ENCODE data around the gene GRK5.

Gene GRK5

DNA sequence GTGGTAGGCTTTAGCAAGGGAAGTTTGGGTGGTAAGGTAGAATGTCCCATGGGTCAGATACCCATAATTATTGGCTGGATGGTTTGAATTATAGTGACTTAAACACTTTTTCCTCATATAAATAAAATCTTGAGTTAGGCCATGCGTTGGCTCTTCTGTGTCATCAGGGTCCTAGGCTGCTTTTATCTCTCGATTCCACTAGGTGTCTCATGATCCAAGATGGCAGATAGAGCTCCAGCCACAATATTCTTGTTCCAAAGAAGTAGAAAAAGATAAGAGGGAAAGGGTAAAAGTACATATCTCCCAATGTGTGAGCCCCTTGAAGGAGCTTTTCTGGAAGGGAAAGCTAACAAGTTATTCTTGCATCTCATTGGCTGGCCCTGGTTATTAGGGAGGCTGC, 144.7 kb downstream of the GRK5 start:
- 93% methylated on average over 2 of the region's 2 CpGs; no CpG with 5 or more reads in 1 of the 2 experiments for WGBS, 2 experiments (ENCODE audit: insufficient coverage in 2 of 2)

DNA sequence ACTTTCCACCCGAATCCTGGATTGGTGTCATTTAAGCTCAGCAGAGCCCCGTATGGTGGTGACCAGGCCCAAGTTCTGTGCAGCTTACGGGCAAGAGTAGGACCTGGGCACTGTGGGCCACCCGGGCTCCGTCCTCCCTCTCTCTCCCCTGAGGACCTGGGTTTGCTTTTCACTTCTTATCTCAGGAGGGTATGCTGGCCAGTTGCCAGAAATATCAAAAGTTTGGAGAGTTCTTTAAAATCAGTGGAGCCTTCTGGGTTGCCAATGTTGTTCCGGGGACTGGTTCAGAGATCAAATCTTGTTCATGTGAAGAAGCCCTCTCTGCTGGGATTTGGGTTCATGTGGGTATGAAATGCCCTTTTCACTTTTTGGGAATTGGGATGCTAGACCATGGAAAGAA, 145.4 kb downstream of the GRK5 start:
- Histone ChIP-seq H3K4me1 (ENCODE audit: control insufficient read depth, insufficient read depth, low read length, poor library complexity, severe bottlenecking) (no peaks in the 10 kb centered on the region), H3K4me3 (ENCODE audit: extremely low read depth, insufficient read depth, low read length, poor library complexity, severe bottlenecking) (no peak overlapping the region), H3K36me3 (ENCODE audit: control insufficient read depth, insufficient read depth, low read length) (no peaks in the 10 kb centered on the region), H3K27ac (ENCODE audit: low read depth, low read length, severe bottlenecking) (no peak overlapping the region), H3K9me3 (ENCODE audit: control insufficient read depth, low read length) (peaks cover 26% of the 10 kb centered on the region)
- WGBS, 2 experiments (ENCODE audit: insufficient coverage in 2 of 2) = 95 to 97% methylated on average over 3 to 4 of the region's 6 CpGs

More for the DNA sequence above, 144.7 kb downstream of the GRK5 start:
- Histone ChIP-seq H3K9me3 (ENCODE audit: control insufficient read depth, low read length) (peaks cover 26% of the 10 kb centered on the region), H3K4me1 (ENCODE audit: control insufficient read depth, insufficient read depth, low read length, poor library complexity, severe bottlenecking) (no peaks in the 10 kb centered on the region), H3K27ac (ENCODE audit: low read depth, low read length, severe bottlenecking) (no peak overlapping the region), H3K36me3 (ENCODE audit: control insufficient read depth, insufficient read depth, low read length) (no peaks in the 10 kb centered on the region), H3K4me3 (ENCODE audit: extremely low read depth, insufficient read depth, low read length, poor library complexity, severe bottlenecking) (no peak overlapping the region)

DNA sequence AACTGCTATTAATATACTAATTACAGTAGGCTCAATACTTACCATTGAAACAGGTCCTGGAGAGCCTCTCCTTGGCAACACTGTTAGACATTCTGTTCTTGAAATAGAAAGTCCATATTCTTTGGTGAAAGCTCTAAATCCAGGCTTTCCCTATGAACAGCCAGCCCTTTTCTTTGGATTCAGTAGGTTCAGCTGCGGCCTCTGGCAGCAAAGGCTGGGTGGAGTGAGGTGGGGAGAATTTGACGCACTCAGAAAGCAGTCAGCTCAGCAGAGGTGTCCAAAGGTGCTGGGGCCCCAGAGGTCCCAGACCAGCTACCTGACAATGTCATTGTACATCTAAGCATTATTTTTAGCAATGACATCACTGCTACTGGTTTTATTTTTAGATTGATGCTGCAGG, 146.1 kb downstream of the GRK5 start:
- Histone ChIP-seq H3K36me3 (ENCODE audit: control insufficient read depth, insufficient read depth, low read length) (no peaks in the 10 kb centered on the region), H3K9me3 (ENCODE audit: control insufficient read depth, low read length) (peaks cover 26% of the 10 kb centered on the region), H3K27ac (ENCODE audit: low read depth, low read length, severe bottlenecking) (no peak overlapping the region), H3K4me1 (ENCODE audit: control insufficient read depth, insufficient read depth, low read length, poor library complexity, severe bottlenecking) (no peaks in the 10 kb centered on the region), H3K4me3 (ENCODE audit: extremely low read depth, insufficient read depth, low read length, poor library complexity, severe bottlenecking) (no peak overlapping the region)
- WGBS, 2 experiments (ENCODE audit: insufficient coverage in 2 of 2) = 100% methylated on average over 1 of the region's 2 CpGs; no CpG with 5 or more reads in 1 of the 2 experiments

DNA sequence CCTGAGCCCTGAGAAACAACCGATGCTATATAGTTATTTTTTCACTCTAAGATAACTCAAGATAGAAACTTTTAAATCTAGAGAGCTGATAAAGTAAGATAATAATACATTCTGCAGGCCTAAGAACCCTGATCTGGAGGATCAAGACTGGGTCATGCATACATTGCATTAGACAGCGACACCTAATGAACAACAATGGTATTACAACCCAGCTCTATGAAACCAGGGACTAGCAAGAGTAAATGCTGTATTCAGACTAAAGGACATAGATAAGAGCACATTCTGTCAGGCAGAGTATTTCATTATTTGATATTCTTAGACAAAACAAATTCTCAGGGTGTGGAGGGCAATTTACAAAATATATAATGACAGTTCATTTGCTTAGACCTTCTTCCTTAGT, 148.6 kb downstream of the GRK5 start:
- Histone ChIP-seq H3K27ac (ENCODE audit: low read depth, low read length, severe bottlenecking) (no peak overlapping the region), H3K4me1 (ENCODE audit: control insufficient read depth, insufficient read depth, low read length, poor library complexity, severe bottlenecking) (no peaks in the 10 kb centered on the region), H3K9me3 (ENCODE audit: control insufficient read depth, low read length) (peaks cover 23% of the 10 kb centered on the region), H3K4me3 (ENCODE audit: extremely low read depth, insufficient read depth, low read length, poor library complexity, severe bottlenecking) (no peak overlapping the region), H3K36me3 (ENCODE audit: control insufficient read depth, insufficient read depth, low read length) (no peaks in the 10 kb centered on the region)
- WGBS, 2 experiments (ENCODE audit: insufficient coverage in 2 of 2) = no CpG with 5 or more reads among the region's 2 CpGs

DNA sequence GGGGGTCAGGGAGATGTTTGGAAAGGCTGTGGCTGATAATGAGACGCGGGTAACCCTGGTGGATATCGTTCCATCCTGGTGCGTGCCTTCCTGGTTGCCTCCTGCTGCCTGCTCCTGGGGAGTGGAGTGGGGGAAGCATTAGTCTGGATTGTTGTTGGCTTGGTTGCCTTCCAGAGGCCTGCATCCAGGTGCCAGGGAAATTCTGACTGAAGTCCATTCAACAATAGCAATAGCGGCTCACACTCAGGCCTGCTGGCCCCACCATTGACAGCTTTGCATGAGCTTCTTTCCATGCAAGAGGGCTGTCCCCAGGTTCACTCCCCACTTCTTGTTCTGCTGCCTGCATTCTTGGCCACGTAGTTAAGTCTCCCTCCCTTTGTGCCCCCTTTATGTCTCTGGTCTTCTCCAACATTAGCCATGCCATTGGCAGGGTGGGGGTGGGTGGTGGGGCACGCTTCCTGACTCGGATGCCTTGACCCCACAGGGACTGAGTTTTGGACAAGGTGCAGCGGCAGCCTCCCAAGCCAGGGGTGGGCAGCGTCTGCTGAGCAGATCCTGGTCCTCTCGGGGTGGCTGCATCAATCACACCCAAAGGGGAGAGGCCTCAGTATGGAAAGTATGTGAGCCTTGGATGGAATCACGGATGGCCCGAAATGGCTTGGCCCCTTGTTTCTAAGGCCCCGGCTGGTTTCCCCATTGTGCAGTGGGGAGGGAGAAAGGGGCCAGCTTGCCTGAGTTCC, 150.2 kb downstream of the GRK5 start:
- Histone ChIP-seq H3K4me1 (ENCODE audit: control insufficient read depth, insufficient read depth, low read length, poor library complexity, severe bottlenecking) (no peaks in the 10 kb centered on the region), H3K9me3 (ENCODE audit: control insufficient read depth, low read length) (peaks cover 14% of the 10 kb centered on the region), H3K27ac (ENCODE audit: low read depth, low read length, severe bottlenecking) (no peak overlapping the region), H3K4me3 (ENCODE audit: extremely low read depth, insufficient read depth, low read length, poor library complexity, severe bottlenecking) (no peak overlapping the region), H3K36me3 (ENCODE audit: control insufficient read depth, insufficient read depth, low read length) (no peaks in the 10 kb centered on the region)
- 90 to 95% methylated on average over 8 to 13 of the region's 14 CpGs for WGBS, 2 experiments (ENCODE audit: insufficient coverage in 2 of 2)

DNA sequence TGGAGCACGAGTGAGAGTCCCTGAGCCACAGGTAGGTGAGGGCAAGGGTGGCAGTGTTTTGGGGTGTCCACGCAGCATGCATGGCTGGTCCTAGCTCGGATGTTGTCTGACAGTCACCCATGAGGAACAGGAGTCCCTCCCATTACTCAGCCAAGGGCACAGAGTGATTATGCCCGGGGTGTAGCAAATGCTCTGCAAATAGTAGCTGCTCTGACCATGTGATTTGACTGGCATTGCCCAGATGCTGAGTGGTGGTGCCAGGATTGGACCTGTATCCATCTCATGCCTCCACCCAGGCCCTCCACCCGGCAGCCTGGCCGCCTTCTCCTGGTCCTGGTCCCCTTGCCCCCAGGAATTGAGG, 150.8 kb downstream of the GRK5 start:
- no peaks in the 10 kb centered on the region for H3K4me1 ChIP-seq (ENCODE audit: control insufficient read depth, insufficient read depth, low read length, poor library complexity, severe bottlenecking)
- H3K27ac ChIP-seq (ENCODE audit: low read depth, low read length, severe bottlenecking) = no peak overlapping the region
- no peaks in the 10 kb centered on the region for H3K36me3 ChIP-seq (ENCODE audit: control insufficient read depth, insufficient read depth, low read length)
- peaks cover 14% of the 10 kb centered on the region for H3K9me3 ChIP-seq (ENCODE audit: control insufficient read depth, low read length)
- H3K4me3 ChIP-seq (ENCODE audit: extremely low read depth, insufficient read depth, low read length, poor library complexity, severe bottlenecking) = no peak overlapping the region
- WGBS, 2 experiments (ENCODE audit: insufficient coverage in 2 of 2) = 93 to 96% methylated on average over 6 of the region's 6 CpGs

DNA sequence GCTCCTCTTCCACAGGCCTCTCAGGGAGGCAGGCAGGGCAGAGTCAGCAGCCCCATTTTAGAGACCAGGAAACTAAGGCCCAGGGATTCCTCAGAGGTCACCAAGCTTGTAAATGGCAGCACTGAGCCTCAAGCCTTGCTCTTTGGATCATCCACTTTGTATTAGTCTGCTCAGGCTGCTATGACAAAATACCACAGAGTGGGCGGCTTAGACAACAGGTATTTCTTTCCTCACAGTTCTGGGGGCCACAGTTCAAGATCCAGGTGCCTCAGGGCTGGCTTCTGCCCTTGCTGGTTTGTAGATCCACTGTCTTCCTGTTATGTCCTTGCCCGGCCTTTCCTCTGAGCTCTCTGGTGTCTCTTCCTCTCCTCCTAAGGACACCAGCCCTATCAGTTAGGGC, 151.2 kb downstream of the GRK5 start:
- H3K4me3 ChIP-seq (ENCODE audit: extremely low read depth, insufficient read depth, low read length, poor library complexity, severe bottlenecking) = no peak overlapping the region
- H3K9me3 ChIP-seq (ENCODE audit: control insufficient read depth, low read length) = peaks cover 14% of the 10 kb centered on the region
- H3K27ac ChIP-seq (ENCODE audit: low read depth, low read length, severe bottlenecking) = no peak overlapping the region
- no peaks in the 10 kb centered on the region for H3K36me3 ChIP-seq (ENCODE audit: control insufficient read depth, insufficient read depth, low read length)
- no peaks in the 10 kb centered on the region for H3K4me1 ChIP-seq (ENCODE audit: control insufficient read depth, insufficient read depth, low read length, poor library complexity, severe bottlenecking)
- WGBS, 2 experiments (ENCODE audit: insufficient coverage in 2 of 2) = 85 to 93% methylated on average over 2 of the region's 2 CpGs

DNA sequence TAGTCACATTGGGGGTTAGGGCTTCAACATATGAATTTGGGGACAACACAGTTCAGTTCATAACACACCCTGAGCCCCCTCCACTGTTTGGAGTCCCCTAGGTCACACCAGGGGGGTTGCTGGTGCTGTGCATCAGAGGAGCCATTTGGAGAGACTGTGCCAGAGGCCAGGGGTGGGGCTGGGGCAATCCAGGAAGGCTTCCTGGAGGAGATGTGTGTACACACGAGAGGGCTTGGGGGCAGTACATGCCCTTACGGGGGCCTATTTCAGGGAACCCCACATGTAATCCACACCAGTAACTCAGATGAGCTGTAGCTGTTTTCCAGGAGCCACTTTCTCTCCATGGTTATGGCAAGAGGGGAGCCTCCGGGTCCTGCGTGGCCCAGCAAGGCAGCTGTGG, 151.7 kb downstream of the GRK5 start:
- no peaks in the 10 kb centered on the region for H3K36me3 ChIP-seq (ENCODE audit: control insufficient read depth, insufficient read depth, low read length)
- H3K9me3 ChIP-seq (ENCODE audit: control insufficient read depth, low read length) = peaks cover 14% of the 10 kb centered on the region
- WGBS, 2 experiments (ENCODE audit: insufficient coverage in 2 of 2) = 90 to 96% methylated on average over 3 to 4 of the region's 4 CpGs
- no peaks in the 10 kb centered on the region for H3K4me1 ChIP-seq (ENCODE audit: control insufficient read depth, insufficient read depth, low read length, poor library complexity, severe bottlenecking)
- H3K4me3 ChIP-seq (ENCODE audit: extremely low read depth, insufficient read depth, low read length, poor library complexity, severe bottlenecking) = no peak overlapping the region
- H3K27ac ChIP-seq (ENCODE audit: low read depth, low read length, severe bottlenecking) = no peak overlapping the region

DNA sequence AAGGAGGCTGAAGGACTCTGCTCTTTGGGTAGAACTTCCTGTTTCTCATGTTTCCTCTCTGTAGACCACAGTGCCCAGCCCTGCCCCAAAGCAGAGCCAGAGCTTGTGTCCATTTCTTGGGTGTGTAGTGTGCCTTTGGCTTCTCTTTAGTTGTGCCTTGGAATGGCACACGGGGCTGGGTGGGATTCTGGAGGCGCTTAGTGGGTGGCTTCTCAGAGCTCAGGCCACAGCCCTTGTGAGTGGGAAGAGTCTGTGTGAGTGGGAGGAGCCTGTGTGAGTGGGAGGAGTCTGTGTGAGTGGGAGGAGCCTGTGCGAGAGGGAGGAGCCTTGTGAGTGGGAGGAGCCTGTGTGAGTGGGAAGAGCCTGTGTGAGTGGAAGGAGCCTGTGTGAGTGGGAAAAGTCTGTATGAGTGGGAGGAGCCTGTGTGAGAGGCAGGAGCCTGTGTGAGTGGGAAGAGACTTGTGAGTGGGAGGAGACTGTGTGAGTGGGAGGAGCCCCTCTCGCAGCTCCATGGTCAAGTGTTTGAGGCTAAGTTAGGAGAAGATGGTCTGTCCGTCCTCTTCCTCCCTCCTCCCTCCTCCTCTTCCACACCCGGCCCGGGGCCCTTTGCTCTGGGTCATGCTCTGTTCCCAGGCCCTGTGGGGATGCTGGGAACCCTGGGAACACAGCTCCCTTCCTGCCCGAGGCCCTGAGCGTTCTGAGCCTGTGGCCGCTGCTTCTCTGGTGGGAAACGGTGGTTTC, 153.0 kb downstream of the GRK5 start:
- Histone ChIP-seq H3K4me3 (ENCODE audit: extremely low read depth, insufficient read depth, low read length, poor library complexity, severe bottlenecking) (no peak overlapping the region), H3K9me3 (ENCODE audit: control insufficient read depth, low read length) (peaks cover 14% of the 10 kb centered on the region), H3K27ac (ENCODE audit: low read depth, low read length, severe bottlenecking) (no peak overlapping the region), H3K36me3 (ENCODE audit: control insufficient read depth, insufficient read depth, low read length) (no peaks in the 10 kb centered on the region), H3K4me1 (ENCODE audit: control insufficient read depth, insufficient read depth, low read length, poor library complexity, severe bottlenecking) (no peaks in the 10 kb centered on the region)
- 86 to 100% methylated on average over 6 to 10 of the region's 11 CpGs for WGBS, 2 experiments (ENCODE audit: insufficient coverage in 2 of 2)

DNA sequence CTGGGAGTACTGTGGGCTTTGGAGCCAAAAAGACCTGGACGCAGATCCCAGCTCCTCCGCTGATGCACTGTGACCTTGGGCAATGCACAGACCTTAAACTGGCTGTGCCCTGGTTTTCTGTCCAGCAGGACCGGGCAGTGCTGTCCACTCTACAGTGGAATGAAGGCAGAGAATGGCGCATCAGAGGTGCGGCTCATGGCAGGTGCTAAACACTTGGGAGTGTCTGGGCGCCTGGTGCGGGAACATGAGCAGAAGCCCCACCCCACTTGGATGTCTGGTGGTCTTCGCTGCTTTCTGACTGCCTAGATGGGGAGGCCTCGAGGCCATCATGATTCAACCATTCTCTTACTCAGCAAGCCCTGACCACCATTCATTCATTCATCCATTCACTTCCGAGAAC, 153.7 kb downstream of the GRK5 start:
- WGBS, 2 experiments (ENCODE audit: insufficient coverage in 2 of 2) = 93 to 97% methylated on average over 8 to 9 of the region's 10 CpGs
- no peaks in the 10 kb centered on the region for H3K4me1 ChIP-seq (ENCODE audit: control insufficient read depth, insufficient read depth, low read length, poor library complexity, severe bottlenecking)
- no peak overlapping the region for H3K4me3 ChIP-seq (ENCODE audit: extremely low read depth, insufficient read depth, low read length, poor library complexity, severe bottlenecking)
- H3K9me3 ChIP-seq (ENCODE audit: control insufficient read depth, low read length) = peaks cover 10% of the 10 kb centered on the region
- H3K36me3 ChIP-seq (ENCODE audit: control insufficient read depth, insufficient read depth, low read length) = no peaks in the 10 kb centered on the region
- H3K27ac ChIP-seq (ENCODE audit: low read depth, low read length, severe bottlenecking) = no peak overlapping the region

DNA sequence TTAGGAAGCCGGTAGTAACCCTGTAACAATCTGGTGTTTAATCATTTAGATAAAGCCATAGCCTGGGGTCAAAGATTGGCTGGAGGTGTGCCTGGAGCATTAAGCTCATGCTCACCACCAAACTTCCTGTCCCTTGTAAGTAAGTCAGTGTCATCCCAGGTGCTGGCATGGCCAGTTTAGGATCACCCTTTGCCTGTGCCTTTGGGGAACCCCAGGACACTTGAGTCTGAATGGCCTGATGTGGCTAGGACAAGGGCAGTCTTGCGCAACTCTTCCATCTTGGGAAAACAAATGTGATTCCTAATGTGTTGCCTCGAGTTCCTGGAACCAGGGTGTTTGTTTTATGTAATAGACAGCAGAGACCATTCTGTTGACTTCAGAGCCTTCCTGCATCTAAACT, 154.8 kb downstream of the GRK5 start:
- H3K9me3 ChIP-seq (ENCODE audit: control insufficient read depth, low read length) = no peaks in the 10 kb centered on the region
- H3K4me3 ChIP-seq (ENCODE audit: extremely low read depth, insufficient read depth, low read length, poor library complexity, severe bottlenecking) = no peak overlapping the region
- WGBS, 2 experiments (ENCODE audit: insufficient coverage in 2 of 2) = 94 to 100% methylated on average over 1 to 2 of the region's 3 CpGs
- H3K36me3 ChIP-seq (ENCODE audit: control insufficient read depth, insufficient read depth, low read length) = no peaks in the 10 kb centered on the region
- peaks cover 4% of the 10 kb centered on the region for H3K4me1 ChIP-seq (ENCODE audit: control insufficient read depth, insufficient read depth, low read length, poor library complexity, severe bottlenecking)
- no peak overlapping the region for H3K27ac ChIP-seq (ENCODE audit: low read depth, low read length, severe bottlenecking)

All from mesodermal cell (in vitro differentiated cells).